NCI-H82 treated with DMSO at 0.1 percent for 48 hours (cell line): ENCODE measurements around the gene NUDT1.
A peak's percentile ranks its signal among the peaks of the same experiment; 100 is the strongest.
"Not testable (repeated sequence)": the region's sequence is repeated elsewhere in the genome, so short reads cannot be mapped to it uniquely, and the experiment has no call there.

Experiments
- DNase-seq: peaks from one replicate; lab custom pipeline; 2025; ENCODE audit not compliant: unreplicated experiment; lab: John Stamatoyannopoulos, UW

Gene NUDT1

DNA sequence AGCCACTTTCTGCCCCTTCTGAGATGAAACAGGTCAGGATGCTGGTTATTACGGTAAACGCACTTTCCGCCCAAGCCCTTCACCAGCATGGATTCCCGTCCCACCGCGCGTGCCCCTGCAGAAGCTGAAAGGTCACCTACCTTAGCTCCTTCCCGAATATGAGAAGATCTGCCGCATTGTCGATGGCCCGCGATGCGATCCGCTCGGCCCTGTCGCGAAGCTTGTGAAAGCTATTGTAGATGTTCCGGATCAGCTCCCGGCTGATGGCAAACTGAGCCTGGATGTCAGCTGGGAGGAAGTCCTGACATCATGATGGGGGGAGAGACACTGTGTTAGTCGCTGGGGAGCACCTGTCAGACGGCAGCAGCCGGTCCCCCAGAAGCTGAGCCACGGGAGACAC, 22.1 kb downstream of the NUDT1 start:
- no peak for DNase-seq

DNA sequence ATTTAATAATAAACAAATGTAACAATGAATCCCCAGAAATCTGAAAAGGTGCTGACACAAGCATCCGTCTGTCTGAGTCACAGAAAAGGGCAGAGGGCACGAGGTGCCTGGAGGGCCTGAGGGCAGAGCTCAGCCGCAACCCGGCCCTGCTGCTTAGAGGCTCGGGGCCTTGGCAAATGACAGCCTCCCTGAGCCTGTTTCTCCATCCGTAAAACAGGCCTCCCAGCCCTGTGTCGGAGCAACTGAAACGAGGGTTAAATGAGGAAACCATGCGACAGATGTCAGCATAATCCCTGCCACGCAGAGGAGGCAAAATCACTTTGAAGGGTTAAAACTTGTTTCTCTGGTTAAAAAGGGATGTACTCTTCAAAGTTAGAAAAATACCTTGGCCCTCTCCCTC, 24.9 kb downstream of the NUDT1 start:
- DNase-seq: peak; percentile 76

DNA sequence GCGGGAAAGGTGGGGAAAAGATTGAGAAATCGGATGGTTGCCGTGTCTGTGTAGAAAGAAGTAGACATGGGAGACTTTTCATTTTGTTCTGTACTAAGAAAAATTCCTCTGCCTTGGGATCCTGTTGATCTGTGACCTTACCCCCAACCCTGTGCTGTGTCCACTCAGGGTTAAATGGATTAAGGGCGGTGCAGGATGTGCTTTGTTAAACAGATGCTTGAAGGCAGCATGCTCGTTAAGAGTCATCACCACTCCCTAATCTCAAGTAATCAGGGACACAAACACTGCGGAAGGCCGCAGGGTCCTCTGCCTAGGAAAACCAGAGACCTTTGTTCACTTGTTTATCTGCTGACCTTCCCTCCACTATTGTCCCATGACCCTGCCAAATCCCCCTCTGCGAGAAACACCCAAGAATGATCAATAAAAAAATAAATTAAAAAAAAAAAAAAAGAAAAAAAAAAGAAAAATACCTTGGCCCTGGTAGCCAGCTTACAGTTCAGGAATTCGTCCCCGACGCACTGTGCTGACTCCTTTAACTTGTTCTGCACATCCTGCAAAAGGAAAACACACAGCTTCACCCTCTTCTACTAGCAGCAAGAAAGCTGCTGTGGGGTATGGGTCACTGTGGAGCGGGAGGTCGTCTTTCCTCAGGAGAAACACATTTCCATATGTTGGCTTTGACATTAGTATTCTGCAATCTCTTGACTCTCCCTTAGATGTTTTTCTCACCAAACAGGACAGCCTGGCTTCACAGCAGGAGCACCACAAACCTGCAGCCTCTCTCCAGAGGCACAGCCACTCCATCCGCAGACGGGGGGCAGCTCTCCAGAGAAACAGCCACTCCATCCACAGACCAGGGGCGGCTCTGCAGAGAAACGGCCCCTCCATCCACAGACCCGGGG, 27.3 kb downstream of the NUDT1 start:
- DNase-seq: not testable (repeated sequence)

DNA sequence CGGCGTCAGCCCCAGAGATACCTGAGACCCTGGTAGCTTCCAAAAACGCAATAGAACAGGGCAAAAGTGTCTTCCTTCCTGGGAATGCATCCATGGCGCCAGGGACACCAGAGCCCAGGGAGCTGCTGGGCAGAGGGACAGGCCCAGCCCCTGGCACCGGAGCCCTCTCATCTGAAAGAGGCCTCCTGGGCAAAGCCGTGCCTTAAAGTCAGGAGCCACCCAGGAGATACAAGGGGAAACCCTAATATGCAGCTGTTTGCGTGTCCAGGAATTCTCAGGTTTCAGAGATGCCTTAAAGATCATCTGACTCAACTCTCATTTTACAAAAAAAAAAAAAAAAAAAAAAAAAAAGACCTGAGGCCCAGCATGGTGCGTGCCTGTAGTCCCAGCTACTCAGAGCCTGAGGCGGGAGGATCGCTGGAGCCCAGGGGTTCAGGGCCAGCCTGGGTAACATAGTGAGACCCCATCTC, 28.0 kb downstream of the NUDT1 start:
- no peak for DNase-seq

DNA sequence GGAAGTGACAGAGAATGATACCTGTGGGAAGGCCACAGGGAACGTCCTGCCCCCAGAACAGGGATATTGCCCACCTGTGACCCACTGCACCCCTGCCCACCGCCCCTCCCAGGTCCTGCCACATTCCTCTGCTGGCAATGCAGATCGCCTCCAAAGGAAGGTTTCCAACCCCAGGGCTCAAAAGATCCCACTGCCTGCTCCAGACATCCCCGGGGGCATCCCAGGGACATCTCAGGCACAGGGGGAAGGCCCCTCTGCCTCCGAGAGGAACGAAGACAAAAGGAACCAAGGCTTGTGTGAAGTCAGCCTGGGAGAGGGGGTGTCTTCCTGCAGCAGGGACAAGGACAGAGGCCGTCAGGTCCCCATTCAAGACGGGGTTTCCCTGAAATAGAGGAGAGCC, 28.5 kb downstream of the NUDT1 start:
- no peak for DNase-seq

DNA sequence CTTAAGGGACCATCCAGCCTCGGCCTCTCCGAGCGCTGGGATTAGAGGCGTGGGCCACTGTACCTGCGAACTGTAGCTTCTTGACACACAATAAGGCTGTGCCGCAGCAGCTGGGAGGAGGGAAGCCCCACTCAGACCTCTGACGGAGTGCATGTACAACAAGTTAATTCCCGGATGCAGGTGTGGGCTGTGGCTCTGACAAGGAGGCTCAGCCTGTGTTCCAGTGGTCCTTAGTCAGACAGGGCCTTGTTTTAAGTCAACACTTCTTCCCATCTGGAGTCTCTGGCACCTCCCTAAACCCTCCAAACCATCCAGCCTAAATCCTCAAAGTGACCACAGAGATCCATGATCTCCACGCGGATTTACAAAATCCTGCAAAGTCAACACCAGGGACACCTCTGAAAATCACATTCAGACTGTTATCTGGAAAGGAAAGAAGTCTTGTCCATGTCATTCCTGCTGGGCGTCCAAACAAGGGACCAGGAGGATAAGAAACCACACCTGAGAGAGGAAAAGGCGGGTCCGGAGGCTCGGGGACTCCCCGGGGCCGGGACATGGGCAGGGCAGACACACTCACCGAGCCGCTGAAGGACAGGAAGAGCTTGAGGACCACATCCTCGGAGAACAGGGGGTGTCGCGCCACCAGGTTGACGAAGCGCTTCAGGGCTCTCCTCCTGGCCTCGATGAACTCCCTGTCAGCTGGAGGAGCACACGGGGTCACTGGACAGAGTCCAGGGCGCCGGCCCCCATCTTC, 29.4 kb downstream of the NUDT1 start:
- peak; percentile 44 for DNase-seq

DNA sequence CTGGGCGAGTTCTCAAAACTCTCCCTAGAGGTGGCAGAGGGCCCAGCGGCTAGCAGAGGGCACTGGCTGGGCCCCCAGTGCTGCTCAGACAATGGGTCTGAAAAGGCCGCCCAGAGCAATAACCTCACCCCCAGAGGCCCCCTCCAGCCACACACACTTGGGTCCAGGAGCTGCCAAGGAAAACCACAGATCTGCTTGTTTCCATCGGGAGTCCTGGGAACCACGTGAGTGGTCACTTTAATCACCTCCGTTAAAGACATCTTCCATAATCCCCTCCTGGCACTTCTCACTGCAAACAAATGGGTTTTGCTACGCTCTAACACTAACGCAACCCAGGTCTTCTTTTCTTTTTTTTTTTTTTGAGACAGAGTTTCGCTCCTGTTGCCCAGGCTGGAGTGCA, 30.0 kb downstream of the NUDT1 start:
- DNase-seq: peak; percentile 4

DNA sequence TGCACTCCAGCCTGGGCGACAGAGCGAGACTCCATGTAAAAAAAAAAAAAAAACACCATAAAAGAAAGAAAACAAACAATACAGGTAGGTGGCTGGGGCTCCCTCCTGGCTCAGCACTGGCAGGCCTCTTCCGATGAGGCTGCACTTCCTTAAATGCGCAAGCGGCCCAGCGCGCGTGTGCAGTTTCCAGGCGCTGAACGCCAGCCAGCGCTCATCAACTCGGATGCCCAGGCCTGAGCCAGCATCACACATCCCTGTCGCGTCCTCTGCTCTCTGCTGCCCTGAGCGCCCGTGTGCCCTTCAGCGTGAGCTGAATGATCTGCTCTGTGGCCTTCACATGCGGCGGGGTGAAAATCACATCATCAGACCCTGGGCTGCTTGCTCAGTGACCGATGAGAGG, 31.8 kb downstream of the NUDT1 start:
- no peak for DNase-seq

DNA sequence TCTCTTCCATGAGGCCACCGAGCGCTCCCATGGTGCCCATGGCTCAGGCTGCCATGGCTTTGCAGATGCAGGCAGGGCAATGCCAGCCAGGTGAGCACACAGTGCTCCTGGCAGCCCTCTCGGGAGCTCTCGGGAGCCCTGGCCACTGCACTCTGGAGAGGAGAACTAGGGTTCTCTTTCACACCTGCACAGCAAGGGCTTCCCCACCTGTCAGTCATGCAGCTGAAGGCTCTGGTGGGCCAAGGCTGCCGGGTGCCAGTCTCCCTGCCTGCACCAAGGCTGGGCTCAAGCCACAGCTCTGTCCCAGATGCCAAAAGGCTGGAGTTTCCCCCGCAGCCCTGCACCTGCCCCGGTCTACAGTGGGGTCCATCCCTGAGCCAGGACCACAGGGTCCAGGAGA, 32.6 kb downstream of the NUDT1 start:
- no peak for DNase-seq

DNA sequence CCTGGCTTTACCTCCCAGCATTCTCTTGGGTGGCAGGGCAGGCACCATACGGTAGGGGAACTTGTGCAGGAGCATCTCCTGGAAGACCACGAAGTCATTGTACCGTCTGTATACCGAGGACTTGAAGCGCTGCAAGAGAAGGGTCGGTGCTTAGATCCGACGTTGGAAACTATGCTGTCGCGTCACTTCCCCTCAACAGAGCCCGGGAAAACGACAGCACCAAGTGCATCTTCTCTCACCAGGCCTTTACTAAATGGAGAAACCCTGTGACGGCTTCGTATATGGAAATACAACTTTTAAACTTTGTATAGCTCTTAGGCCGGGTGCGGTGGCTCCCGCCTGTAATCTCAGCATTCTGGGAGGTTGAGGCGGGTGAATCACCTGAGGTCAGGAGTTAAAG, 33.1 kb downstream of the NUDT1 start:
- no peak for DNase-seq

DNA sequence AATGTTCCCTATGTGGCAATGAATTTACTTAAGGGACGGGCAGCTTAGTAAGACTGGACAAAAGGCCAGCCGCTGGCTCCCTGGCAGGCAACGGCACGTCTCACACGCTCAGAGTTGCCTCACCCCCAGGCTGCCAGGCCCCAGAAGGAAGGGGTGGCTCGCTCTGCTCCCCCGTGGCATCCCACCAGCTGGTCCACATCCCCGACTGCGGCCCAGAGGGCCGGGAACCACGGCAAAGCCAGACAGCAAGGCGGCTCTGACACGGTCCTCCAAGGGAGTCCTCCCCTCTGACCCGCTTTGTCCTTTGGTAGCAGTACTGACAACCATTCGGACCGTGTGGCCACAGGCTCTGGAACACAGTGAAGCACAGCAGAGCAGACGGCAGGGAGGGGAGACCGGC, 34.1 kb downstream of the NUDT1 start:
- no peak for DNase-seq

DNA sequence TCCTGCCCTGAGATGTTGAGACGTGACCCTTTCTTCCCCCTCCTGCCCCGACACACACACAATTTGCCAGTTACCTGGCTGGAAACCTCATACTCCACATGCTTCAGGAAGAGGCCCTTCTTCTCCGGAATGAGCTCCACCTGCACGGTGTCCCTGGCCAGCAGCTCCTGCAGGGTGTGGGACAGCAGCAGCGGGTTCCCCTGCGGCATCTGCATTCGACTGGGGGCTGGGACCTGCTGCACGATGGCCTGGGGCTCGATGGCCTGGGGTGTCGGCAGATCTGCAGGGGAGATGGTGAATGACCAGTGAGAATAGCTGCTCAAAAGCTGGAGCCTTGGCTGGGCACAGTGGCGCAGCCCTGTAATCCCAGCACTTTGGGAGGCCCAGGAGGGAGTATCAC, 36.0 kb downstream of the NUDT1 start:
- no peak for DNase-seq

DNA sequence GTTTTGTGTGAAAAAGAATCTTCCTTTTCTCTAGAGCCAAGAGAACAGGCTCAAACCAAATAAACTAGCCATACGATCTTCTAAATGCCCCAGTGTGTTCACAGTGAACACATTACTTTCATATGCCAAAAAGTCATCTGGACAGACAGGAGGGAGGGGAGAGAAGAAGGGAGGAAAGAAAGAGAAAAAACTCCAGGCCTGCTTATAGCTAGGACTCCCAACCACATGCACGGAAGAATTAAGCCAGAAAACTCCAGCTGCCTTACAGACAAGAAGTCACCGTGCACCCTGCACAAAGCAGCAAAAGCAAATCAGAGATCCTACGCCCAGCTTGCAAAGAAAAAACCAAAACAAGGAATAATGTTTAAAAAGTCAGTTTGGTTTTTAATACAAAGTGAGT, 37.9 kb downstream of the NUDT1 start:
- DNase-seq: no peak

DNA sequence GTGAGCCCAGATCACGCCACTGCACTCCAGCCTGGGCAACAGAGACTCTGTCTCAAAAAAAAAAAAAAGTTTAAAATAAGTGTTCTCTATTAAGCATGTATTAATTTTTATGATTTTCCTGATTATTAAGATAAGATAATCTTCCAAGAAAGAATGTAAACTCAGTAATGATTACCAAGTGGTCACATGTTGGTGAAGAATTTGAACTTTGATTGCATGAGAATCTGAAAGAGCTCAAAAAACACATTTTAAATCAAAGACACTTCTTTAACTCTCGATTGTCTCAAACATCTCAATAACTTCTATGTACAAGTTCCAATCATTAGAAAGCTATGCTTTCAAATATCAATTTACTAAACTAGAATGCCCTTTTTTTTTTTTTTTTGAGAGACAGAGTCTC, 38.4 kb downstream of the NUDT1 start:
- no peak for DNase-seq

DNA sequence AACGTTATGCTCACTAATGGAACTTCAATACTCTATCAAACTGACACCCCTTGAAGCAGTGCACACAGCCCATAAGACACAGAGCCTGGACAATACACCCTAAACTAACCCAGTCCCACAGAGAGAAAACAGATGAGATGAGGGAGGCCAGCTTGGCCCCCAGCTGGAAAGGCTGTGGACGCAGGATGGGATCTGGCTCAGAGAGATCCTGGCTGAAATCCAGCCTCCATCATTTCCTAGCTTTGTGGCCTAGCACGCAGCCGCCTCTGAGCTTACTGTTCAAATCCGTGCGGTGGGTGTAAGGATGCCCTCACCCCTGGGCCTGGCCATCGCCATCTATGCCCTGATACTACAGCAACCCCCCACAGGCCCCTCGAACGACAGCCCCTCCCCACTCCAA, 39.5 kb downstream of the NUDT1 start:
- DNase-seq: no peak

DNA sequence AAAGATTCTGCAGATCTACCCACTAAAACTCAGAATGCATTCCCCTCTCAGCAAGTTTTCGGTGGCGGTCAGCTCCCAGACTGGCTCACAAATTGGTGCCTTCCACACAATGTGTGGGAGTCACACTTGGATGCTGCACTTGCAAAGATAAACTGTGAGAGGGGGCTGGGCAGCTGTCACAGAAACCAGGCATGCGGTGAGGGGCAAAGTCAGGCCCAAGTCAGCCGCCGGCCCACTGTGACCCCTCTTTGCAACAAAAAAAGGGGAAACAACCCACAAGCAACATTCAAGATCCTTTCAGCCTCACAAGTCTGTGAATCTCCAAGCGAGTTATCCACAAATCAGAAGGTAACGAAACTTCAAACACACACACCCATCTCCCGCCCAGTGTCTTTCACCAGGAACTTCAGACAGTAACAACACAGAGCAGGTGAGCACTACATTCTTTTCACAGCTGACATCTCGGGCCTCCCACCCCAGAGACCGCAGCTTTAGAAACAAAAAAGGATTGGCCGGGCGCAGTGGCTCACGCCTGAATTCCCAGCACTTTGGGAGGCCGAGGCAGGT, 40.2 kb downstream of the NUDT1 start:
- DNase-seq: no peak

DNA sequence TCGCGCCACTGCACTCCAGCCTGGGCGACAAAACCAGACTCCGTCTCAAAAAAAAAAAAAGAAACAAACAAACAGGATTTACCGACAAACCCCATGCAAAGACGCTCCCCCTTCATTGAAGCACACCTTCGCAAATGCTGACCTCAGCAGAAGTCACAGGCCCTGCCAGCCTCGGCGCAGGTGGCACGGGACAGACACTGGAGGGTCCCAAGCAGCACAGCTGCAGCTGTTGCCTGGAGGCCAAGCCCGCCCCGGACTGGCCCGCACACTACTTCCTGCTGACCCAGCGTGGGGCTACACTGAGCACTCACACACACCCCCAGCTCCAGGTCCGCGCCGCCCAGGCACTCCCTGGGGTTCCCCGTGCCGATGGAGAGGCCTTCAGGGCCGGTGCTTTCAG, 41.0 kb downstream of the NUDT1 start:
- DNase-seq: no peak

DNA sequence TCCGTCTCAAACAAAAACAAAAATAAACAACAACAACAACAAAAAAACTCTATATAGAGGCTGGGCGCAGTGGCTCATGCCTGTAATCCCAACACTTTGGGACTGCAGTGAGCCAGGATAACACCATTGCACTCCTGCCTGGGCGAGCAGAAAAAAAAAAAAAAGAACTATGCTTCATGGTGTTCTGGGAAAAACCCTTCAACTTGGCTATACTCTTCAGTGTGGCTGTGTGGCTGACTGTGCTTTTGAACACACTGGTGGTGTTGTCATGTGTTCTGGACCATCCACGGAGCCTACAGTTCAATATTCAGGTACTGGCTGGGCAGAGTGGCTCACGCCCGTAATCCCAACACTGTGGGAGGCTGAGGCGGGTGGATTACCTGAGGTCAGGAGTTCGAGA, 45.7 kb downstream of the NUDT1 start:
- DNase-seq: no peak

DNA sequence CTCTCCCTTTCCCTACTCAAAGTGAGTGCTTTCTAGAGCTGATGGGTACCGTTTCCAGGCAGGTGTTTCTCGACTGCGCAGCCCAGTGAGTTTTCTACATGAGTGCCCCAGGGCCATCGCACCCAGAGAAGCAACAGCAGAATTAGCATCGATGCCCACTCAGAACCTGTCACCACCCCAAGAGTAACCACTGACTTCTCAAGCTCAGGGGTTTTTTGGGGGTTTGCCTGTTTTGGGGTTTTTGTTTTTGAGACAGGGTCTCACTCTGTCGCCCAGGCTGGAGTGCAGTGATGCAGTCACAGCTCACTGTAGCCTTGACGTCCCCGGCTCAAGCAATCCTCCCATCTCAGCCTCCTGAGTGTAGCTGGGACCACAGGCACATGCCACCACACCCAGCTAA, 46.5 kb downstream of the NUDT1 start:
- no peak for DNase-seq

DNA sequence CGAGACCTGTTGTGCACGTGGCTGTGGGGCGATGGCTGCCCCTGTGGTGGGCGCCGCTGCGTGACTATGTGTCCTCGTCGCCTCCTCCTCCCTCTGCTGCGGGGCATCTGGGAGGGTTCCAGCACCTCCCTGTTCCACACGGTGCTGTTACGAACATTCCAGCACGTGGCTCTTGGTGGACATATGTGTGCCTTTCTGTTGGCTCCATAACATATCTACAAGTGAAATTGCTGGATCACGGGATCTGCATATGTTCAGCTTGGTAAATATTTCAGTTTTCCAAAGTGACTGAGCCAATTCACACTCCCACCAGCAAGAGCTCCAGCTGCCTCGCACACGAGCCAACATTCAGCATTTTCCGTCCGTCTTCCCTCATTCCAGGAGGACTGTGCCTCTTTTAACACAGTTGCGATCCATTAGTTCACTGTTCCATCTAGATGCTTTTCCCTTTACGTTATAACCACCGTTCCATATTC, 47.1 kb downstream of the NUDT1 start:
- DNase-seq: no peak

DNA sequence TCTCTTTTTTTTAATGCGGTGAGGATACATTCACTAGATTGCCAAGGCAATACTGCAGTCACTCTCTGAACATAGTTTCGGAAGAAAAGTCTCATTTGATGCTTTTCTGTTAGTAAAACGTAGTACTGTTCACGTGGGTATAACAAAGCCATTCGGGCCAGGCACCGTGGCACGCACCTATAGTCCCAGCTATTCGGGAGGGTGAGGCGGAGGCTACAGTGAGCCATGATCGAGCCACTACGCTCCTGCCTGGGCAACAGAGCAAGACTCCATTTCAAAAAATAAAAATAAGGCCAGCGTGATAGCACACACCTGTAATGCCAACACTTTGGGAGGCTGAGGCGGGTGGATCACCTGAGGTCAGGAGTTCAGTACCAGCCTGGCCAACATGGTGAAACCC, 47.6 kb downstream of the NUDT1 start:
- DNase-seq: no peak

DNA sequence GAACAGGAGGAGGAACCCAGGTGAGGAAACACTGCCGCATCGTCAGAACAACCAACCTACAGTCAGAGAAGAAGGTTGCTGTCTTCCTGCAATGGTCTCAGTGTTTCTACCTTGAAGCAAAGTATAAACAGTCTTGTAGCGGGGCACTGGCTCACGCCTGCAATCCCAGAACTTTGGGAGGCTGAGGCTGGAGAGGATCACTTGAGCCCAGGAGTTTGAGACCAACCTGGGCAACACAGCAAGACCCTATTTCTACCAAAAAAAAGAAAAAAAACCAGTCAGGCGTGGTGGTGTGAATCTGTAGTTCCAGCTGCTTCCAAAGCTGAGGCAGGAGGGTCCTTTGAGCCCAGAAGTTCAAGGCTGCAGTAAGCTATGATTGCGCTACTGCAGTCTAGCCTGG, 48.9 kb downstream of the NUDT1 start:
- no peak for DNase-seq
